Motor neuron (in vitro differentiated cells): Measurements from ENCODE around the gene DNAH5. TPM values are rescaled to one million over a fixed set of nuclear protein-coding genes. Genes with fewer than 3 reads are reported as not detected.
A peak's percentile ranks its signal among the peaks of the same experiment; 100 is the strongest.

Source experiments
- ATAC-seq, 8 experiments: fragments of 200-7000 bp; cut with Tn5 transposase; replicated peaks in 6 of 8; 2 replicates each; pipeline ENCODE4 v1.8.0; 2021; ENCODE audit warnings: mild to moderate bottlenecking in 8 of 8, moderate library complexity in 8 of 8
- H3K27ac ChIP-seq, 2 donors: fragments of 250-450 bp; sonication (Bioruptor Pico); 2 replicates each; pipeline ENCODE4 v1.9.0; 2021; ENCODE audit warnings: antibody characterized with exemption in 2 of 2, mild to moderate bottlenecking in 2 of 2, moderate library complexity in 1 of 2
- H3K4me1 ChIP-seq, 2 donors: fragments of 250-450 bp; sonication (Bioruptor Pico); replicated peaks in 1 of 2; 2 replicates each; pipeline ENCODE4 v1.6.1; 2021; ENCODE audit warnings: antibody characterized with exemption in 2 of 2, mild to moderate bottlenecking in 2 of 2, moderate library complexity in 1 of 2
- H3K4me3 ChIP-seq, 5 donors: fragments of 250-450 bp; sonication (Bioruptor Pico); 2 replicates each; pipeline ENCODE4 v1.9.0; 2021; ENCODE audit warnings: antibody characterized with exemption in 5 of 5, mild to moderate bottlenecking in 5 of 5, moderate library complexity in 4 of 5
- WGBS, 10 experiments: fragments of 450-650 bp; shearing (Covaris generic); methylation state at CpG; one replicate each; pipeline ENCODE4 v1.0.0; 2022; 5-methylcytosine and 5-hydroxymethylcytosine counted together
- in situ Hi-C, 9 experiments: fragments of 400-800 bp; cut with MboI; loops; one replicate each; pipeline ENCODE4 v1.15.0; 2021; ENCODE audit warnings: low sequenced_read_pairs in 9 of 9, low pct_unique_long_range_greater_than_20kb in 2 of 9; ENCODE audit not compliant: unreplicated experiment in 9 of 9
- total RNA-seq, 8 experiments: library from RNA; unstranded; fragments of 300-600 nt; gene quantifications; 2 replicates each; pipeline versions ENCODE4 v1.2.3 to v1.2.4, GENCODE V29; 2022

DNAH5 gene
- total RNA-seq, 8 experiments from 2014 or later = 0.09 to 5.6 (median 0.31) TPM; not detected in 1

- in situ Hi-C loops = no loop called here
- no peak for ATAC-seq
- Histone ChIP-seq H3K27ac (no peak overlapping the region), H3K4me1 (no peaks in the 10 kb centered on the region), H3K4me3 (no peak overlapping the region)
- WGBS, 10 experiments = 8 to 100% (median 78%) methylated on average over 1 to 3 of the region's 3 CpGs; no CpG with 5 or more reads in 2 of the 10 experiments
These were observed 11.9 kb downstream of the DNAH5 start for GRCh38 chr5:13932561-13932960.

GRCh38 chr5:13932011-13932410 is 12.5 kb downstream of the DNAH5 start:
- no peak overlapping the region for H3K4me3 ChIP-seq
- in situ Hi-C loops = no loop called here
- no peak overlapping the region for H3K27ac ChIP-seq
- ATAC-seq = no peak
- no peaks in the 10 kb centered on the region for H3K4me1 ChIP-seq

- no peaks in the 10 kb centered on the region for H3K4me1 ChIP-seq
- H3K4me3 ChIP-seq = no peak overlapping the region
- 0 to 89% (median 56%) methylated on average over 1 to 6 of the region's 8 CpGs for WGBS, 10 experiments
- no peak for ATAC-seq
- no peak overlapping the region for H3K27ac ChIP-seq
- in situ Hi-C loops = no loop called here
These were observed 13.8 kb downstream of the DNAH5 start for GRCh38 chr5:13930541-13931171.

GRCh38 chr5:13926731-13927130 is 17.8 kb downstream of the DNAH5 start:
- in situ Hi-C loops = no loop called here

DNA sequence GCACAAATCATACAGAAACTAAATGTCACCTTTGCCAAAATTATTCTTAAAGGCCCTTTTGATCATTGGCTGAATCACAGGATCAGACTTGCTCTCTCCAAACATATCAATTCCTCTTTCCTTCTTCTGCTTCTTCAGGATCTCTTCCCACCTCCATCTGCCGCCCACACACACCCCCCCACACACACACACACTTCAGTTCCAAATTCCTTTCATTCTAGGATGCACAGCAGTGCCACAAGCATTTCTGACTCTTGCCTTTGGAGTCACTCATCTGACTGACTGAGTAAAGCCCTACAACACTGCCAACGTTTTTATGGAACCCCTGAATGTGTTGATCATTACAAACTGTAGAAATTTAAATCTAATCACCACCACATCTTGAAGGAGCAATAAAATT is 22.9 kb downstream of the DNAH5 start:
- ATAC-seq = no peak
- 0 to 100% (median 33%) methylated on average over 1 to 2 of the region's 2 CpGs; no CpG with 5 or more reads in 3 of the 10 experiments for WGBS, 10 experiments
- Histone ChIP-seq H3K4me3 (no peak overlapping the region), H3K4me1 (no peaks in the 10 kb centered on the region), H3K27ac (no peak overlapping the region)
- in situ Hi-C loops = no loop called here

More at GRCh38 chr5:13926731-13927130, 17.8 kb downstream of the DNAH5 start:
- Histone ChIP-seq H3K27ac (no peak overlapping the region), H3K4me3 (no peak overlapping the region), H3K4me1 (no peaks in the 10 kb centered on the region)
- no peak for ATAC-seq
- 52 to 100% (median 79%) methylated on average over 3 to 4 of the region's 4 CpGs; no CpG with 5 or more reads in 1 of the 10 experiments for WGBS, 10 experiments

DNA sequence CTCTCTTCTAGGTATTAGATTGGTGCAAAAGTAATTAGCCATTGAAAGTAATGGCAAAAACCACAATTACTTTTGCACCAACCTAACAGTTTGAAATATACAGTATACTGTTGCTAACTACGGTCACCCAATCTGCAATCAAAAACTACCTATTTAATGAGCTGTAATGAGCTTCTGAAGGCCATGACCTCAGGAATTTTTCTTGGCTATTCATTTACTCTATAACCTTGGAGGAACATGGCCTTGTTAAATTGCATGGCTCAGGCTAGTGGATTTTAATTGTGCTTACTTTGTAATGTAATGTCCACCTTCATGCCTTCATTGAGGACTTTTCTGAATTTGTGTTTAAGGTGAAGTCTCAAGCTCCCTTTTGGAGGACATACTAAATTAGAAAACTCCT is 24.7 kb downstream of the DNAH5 start:
- Histone ChIP-seq H3K27ac (no peak overlapping the region), H3K4me3 (no peak overlapping the region), H3K4me1 (no peaks in the 10 kb centered on the region)
- no peak for ATAC-seq
- in situ Hi-C loops = no loop called here
- WGBS, 10 experiments = 38 to 83% (median 80%) methylated on average over 1 of the region's 1 CpG; no CpG with 5 or more reads in 5 of the 10 experiments

- in situ Hi-C loops = no loop called here
- WGBS, 10 experiments = 76 to 100% (median 87%) methylated on average over 4 to 15 of the region's 15 CpGs
- Histone ChIP-seq H3K27ac (no peak overlapping the region), H3K4me3 (no peak overlapping the region), H3K4me1 (no peaks in the 10 kb centered on the region)
- no peak for ATAC-seq
These were observed 25.4 kb downstream of the DNAH5 start for GRCh38 chr5:13919087-13919486.

DNA sequence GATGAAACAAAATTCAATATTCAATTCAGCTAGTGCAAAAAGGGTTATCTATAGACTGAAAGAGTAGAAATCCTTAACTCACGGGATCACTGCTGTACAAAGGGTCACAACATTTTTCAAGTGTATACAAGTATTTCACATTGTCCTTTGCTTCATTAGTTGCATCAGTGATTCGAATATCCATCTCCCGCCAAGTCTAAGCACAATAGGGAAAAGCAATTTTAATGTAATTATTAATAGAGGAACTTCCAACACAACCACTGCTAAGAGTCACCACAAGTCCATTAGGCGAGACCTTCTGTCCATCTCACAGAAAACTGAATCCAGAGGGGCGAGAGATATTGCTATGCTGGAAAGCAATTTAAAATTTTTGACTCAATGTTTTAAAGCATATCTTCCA is 27.4 kb downstream of the DNAH5 start:
- Histone ChIP-seq H3K27ac (no peak overlapping the region), H3K4me1 (no peaks in the 10 kb centered on the region), H3K4me3 (no peak overlapping the region)
- no peak for ATAC-seq
- 38 to 100% (median 84%) methylated on average over 1 to 5 of the region's 5 CpGs; no CpG with 5 or more reads in 1 of the 10 experiments for WGBS, 10 experiments
- in situ Hi-C loops = no loop called here

DNA sequence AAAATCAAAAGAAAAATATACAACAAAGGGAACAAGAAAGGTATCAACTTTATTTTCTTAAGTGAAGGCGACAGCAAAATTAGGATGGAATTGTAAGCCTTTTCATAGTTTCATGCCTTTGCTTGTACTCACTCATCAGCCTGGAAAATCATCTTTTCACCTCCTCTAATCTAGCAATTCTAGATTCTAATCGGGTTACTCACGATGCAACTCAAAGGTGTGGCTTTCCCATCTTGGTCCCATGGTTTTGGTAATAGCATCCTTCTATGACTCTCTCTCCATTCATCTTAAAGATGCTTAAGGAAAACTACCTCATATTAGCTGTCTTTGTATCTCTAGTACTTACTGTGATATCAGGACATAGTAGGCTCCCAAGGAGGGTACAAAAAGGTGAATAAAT is 30.5 kb downstream of the DNAH5 start:
- ATAC-seq = no peak
- WGBS, 10 experiments = 70 to 100% (median 94%) methylated on average over 3 of the region's 3 CpGs; no CpG with 5 or more reads in 2 of the 10 experiments
- H3K4me1 ChIP-seq = no peaks in the 10 kb centered on the region
- no peak overlapping the region for H3K27ac ChIP-seq
- no peak overlapping the region for H3K4me3 ChIP-seq
- in situ Hi-C loops = no loop called here

DNA sequence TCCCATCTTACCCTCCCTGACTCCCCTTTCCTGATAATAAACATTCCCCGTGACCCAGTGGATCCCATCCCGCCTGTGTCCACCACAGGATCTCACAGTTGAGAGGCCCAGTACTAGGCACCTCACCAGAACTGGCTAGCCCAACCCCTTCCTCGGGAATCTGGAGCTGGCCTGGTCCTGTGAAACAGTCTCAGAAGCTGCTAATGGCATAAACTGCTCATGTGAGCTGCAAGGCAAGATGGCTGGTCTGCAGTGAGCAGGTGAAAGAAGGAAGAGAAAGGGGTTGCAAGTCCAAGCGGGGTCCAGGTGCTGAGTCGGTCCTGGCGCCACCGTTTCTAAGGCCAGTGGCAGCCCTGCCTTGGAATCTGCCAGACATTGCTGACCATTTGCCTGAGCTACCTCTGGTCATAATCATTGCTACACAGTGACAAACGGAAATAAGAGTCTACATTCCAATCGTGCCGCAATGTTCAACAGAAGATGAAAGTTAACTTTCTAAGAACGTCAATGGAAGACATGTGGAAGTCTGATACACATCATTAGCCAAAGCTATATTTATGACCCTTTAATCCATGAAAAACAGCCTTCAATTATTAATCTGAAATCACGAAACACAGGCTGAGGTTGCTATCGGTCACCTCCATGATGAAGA is 33.7 kb downstream of the DNAH5 start:
- ATAC-seq = no peak
- no peak overlapping the region for H3K27ac ChIP-seq
- in situ Hi-C loops = no loop called here
- H3K4me1 ChIP-seq = no peaks in the 10 kb centered on the region
- H3K4me3 ChIP-seq = no peak overlapping the region
- 40 to 100% (median 90%) methylated on average over 3 to 11 of the region's 13 CpGs; no CpG with 5 or more reads in 1 of the 10 experiments for WGBS, 10 experiments

- WGBS, 10 experiments = 0 to 100% (median 56%) methylated on average over 1 to 2 of the region's 2 CpGs; no CpG with 5 or more reads in 1 of the 10 experiments
- Histone ChIP-seq H3K27ac (no peak overlapping the region), H3K4me3 (no peak overlapping the region), H3K4me1 (no peaks in the 10 kb centered on the region)
- ATAC-seq = peak in 1 of 8 experiments; percentile 42
- in situ Hi-C loops = no loop called here
These were observed 34.3 kb downstream of the DNAH5 start for GRCh38 chr5:13910201-13910600.

DNA sequence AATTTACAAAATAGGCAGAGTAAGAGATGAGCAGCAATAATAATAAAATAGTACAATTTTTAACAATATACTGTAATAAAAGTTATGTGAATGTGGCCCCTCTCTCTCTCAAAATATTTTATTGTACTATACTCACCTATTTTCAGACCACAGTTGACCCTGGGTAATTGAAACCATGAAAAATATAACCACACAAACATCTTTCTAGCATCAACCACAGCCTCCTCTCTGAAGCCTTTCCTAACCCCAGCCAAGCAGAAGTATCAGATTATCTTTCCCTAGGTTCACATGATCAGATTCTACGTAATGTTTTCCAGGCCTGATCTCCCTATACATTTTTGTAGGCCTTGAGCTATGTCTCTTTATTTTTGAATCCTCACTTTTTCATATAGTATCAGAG is 35.2 kb downstream of the DNAH5 start:
- ATAC-seq = no peak
- 0 to 100% (median 86%) methylated on average over 1 of the region's 1 CpG; no CpG with 5 or more reads in 1 of the 10 experiments for WGBS, 10 experiments
- in situ Hi-C loops = no loop called here
- H3K27ac ChIP-seq = no peak overlapping the region
- no peak overlapping the region for H3K4me3 ChIP-seq
- H3K4me1 ChIP-seq = no peaks in the 10 kb centered on the region

- in situ Hi-C loops = no loop called here
- 19 to 93% (median 81%) methylated on average over 2 to 6 of the region's 6 CpGs for WGBS, 10 experiments
- H3K27ac ChIP-seq = no peak overlapping the region
- H3K4me3 ChIP-seq = no peak overlapping the region
- H3K4me1 ChIP-seq = no peaks in the 10 kb centered on the region
- no peak for ATAC-seq
These were observed 45.9 kb downstream of the DNAH5 start for GRCh38 chr5:13898569-13898968.

DNA sequence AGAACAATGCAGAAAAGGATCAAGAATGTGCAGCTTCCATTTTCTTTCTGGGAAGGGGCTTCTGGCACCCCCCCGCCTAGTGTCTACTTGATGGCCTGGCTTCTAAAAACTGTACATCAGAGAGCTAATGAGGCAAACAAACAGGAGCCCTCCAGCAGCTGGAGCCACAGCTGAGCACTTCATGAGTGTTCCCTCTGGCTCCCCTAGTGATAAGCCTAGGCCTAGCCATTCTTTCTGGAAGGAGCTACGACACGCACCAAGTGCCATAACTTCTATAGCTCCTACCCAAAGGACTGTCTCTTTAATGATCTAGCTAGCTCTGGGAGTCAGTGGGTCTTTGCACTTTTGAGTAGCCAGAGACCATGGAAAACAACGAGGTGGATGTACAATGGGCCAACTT is 66.1 kb downstream of the DNAH5 start:
- no peak for ATAC-seq
- no peaks in the 10 kb centered on the region for H3K4me1 ChIP-seq
- in situ Hi-C loops = no loop called here
- H3K4me3 ChIP-seq = no peak overlapping the region
- no peak overlapping the region for H3K27ac ChIP-seq
- WGBS, 10 experiments = 0 to 89% (median 74%) methylated on average over 1 to 4 of the region's 4 CpGs; no CpG with 5 or more reads in 1 of the 10 experiments
